ENCODE data around the gene LMCD1. TPM values are rescaled to one million over a fixed set of nuclear protein-coding genes. Genes with fewer than 3 reads are reported as not detected.
A peak's percentile ranks its signal among the peaks of the same experiment; 100 is the strongest.

Gene LMCD1
- total and polyA plus RNA-seq, 2 of the 4 experiments (the other 2 are of a cell fraction): 50.0 to 53.8 TPM

DNA sequence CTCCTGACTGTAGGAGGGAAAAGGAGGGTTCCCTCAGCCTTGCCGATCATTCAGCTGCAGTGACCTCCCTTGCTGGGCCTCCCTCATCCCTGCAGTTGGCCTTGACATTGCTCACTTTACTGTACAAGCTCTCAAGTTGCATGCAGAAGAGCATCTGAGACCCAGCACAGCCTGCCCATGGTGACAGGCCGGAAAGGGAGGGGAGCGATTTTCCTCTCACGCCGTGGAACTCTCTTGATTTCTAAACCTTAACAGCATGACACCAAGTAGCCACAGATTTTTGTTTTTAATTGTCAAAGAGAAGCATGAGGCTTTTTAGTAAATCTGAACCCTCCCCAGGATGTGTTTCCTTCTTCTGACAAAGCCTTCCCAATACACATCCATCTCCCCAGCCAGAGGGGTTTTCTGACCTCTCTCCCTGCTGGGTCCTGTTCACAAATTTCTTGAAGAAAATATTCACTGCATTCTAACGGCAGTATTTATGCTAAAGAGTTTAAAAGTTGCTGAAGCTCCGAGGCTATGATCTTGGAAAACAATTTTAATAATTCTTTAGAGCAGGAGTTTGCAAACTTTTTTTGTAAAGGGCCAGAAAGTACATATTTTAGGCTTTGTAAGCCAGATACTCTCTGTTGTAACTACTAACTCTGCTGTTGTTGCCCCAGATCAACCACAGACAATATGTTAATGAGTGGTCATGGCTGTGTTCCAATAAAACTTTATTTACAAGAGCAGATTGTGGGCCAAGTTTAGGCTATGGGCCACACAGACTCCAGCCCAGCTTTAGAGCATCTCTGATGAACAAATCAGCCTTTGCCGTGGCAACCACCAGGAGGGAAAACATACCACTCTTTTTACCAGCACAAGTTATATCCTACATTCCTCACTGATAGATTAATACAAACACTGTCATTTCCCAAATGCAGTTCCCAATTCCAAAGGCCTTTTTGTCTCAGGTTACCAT, 34.8 kb downstream of the LMCD1 start:
- H3K27ac ChIP-seq (ENCODE audit: insufficient read depth, low read length): peak overlapping the region; percentile 46; the same call in 1 of the 2 replicates
- intact Hi-C loops (cut with micrococcal nuclease) (loop anchor here (5.0 to 10.0 kb wide), 2 partner anchors 34 to 92 kb away; partner anchors contain the start of gene LMCD1), in situ Hi-C loops (cut with MboI; ENCODE audit: low sequenced_read_pairs) (no loop called here), dilution Hi-C loops (cut with HindIII; ENCODE audit: low sequenced_read_pairs, unreplicated experiment) (no loop called here)
- H2BK20ac ChIP-seq (ENCODE audit: low read depth, low read length): peak overlapping the region; percentile 80
- DNase-seq (peak; percentile 88), ATAC-seq (ENCODE audit: low read depth) (peak; percentile 66)
- H3K9me3 ChIP-seq (ENCODE audit: control insufficient read depth, insufficient read depth, low read length): no peaks in the 10 kb centered on the region
- H3K23ac ChIP-seq (ENCODE audit: low read depth, low read length): peak overlapping the region; percentile 66
- H2BK15ac ChIP-seq (ENCODE audit: low read depth, low read length): peak overlapping the region; percentile 13; the same call in 1 of the 3 replicates
- peaks cover 0 to 17% of the 10 kb centered on the region in 2 experiments; a peak in 3 of 4 replicates for H3K79me1 ChIP-seq (ENCODE audit: low read depth in 1 of 2, low read length in 2 of 2)
- peak overlapping the region; percentile 62; the same call in 1 of the 2 replicates for H3K18ac ChIP-seq (ENCODE audit: low read depth, low read length)
- no peaks in the 10 kb centered on the region for H3K27me3 ChIP-seq (ENCODE audit: control insufficient read depth, insufficient read depth, low read length)
- peak overlapping the region; percentile 48 for H2BK5ac ChIP-seq (ENCODE audit: low read depth, low read length, poor library complexity, severe bottlenecking)
- no peak overlapping the region for H3K9ac ChIP-seq (ENCODE audit: low read depth, low read length)
- H4K5ac ChIP-seq (ENCODE audit: low read depth, low read length): peak overlapping the region; percentile 0
- peak overlapping the region; percentile 68 for H2BK120ac ChIP-seq (ENCODE audit: low read depth, low read length)
- H3K4me3 ChIP-seq (ENCODE audit: insufficient read depth, low read depth, low read length): no peak overlapping the region
- H4K20me1 ChIP-seq (ENCODE audit: insufficient read depth, low read length): no peaks in the 10 kb centered on the region
- H4K91ac ChIP-seq (ENCODE audit: insufficient read depth, low read depth, low read length): peak overlapping the region; percentile 61
- H3K4me2 ChIP-seq (ENCODE audit: low read depth, low read length): no peak overlapping the region
- H3K56ac ChIP-seq (ENCODE audit: extremely low read depth, insufficient read depth, low read length): no peak overlapping the region
- H3K9me1 ChIP-seq (ENCODE audit: insufficient read depth, low read length): peaks cover 26% of the 10 kb centered on the region
- peak overlapping the region; percentile 48; the same call in 1 of the 2 replicates for H2AK5ac ChIP-seq (ENCODE audit: low read depth, low read length)
- peak overlapping the region in 1 of 2 experiments; percentile 59; a peak in 2 of 4 replicates for H4K8ac ChIP-seq (ENCODE audit: low read depth in 2 of 2, low read length in 2 of 2)
- no peak overlapping the region for H2AK9ac ChIP-seq (replicated peaks; ENCODE audit: low read depth, low read length, poor library complexity)
- 54% methylated on average over 2 of the region's 8 CpGs; no CpG with 5 or more reads in 1 of the 2 experiments for WGBS, 2 experiments (ENCODE audit: extremely low coverage in 2 of 2, insufficient read length in 1 of 2)
- no peak overlapping the region for H2AFZ ChIP-seq (replicated peaks; ENCODE audit: low read length, poor library complexity)
- H3K4me1 ChIP-seq (ENCODE audit: control insufficient read depth, insufficient read depth, low read length): peaks cover 28% of the 10 kb centered on the region
- H3K36me3 ChIP-seq (ENCODE audit: control insufficient read depth, insufficient read depth, low read length): peaks cover 24% of the 10 kb centered on the region
- ChIA-PET CTCF (interaction anchor here (0.6 to 1.3 kb wide), 2 partner anchors 35 to 44 kb away, joined by 5 to 9 read pairs; partner anchors contain the start of gene LMCD1), POLR2A (ENCODE audit: unreplicated experiment) (no interaction called here)
- BruUV-seq (replicated peaks): no TSS peak
- peak overlapping the region; percentile 71 for H3K14ac ChIP-seq (replicated peaks; ENCODE audit: low read depth, low read length)
- H3K4ac ChIP-seq (ENCODE audit: low read depth, low read length): peak overlapping the region; percentile 78
- TF ChIP-seq POLR2A (IDR thresholded peaks at IDR 0.05; ENCODE audit: low read depth, low read length) (no peak), CHD1 (IDR thresholded peaks at IDR 0.05; ENCODE audit: low read depth, low read length) (no peak), BHLHE40 (IDR thresholded peaks at IDR 0.05; ENCODE audit: low read depth, low read length) (no peak; the same call in 1 of the 2 replicates), RFX5 (IDR thresholded peaks at IDR 0.05; ENCODE audit: low read depth, low read length) (no peak), MAZ (IDR thresholded peaks at IDR 0.05; ENCODE audit: borderline replicate concordance, low read depth, low read length) (0 out of 2 replicates have a peak, but pooled peaks have one; percentile 9), FOS (IDR thresholded peaks at IDR 0.05; ENCODE audit: low read depth, low read length) (no peak), MXI1 (IDR thresholded peaks at IDR 0.05; ENCODE audit: borderline replicate concordance, low read depth, low read length) (no peak), RCOR1 (IDR thresholded peaks at IDR 0.05; ENCODE audit: insufficient replicate concordance, low read length) (peak; percentile 17), SMC3 (IDR thresholded peaks at IDR 0.05; ENCODE audit: low read depth, low read length) (no peak), NFE2L2 (IDR thresholded peaks at IDR 0.05; ENCODE audit: low read depth, low read length) (no peak), RAD21 (IDR thresholded peaks at IDR 0.05; ENCODE audit: low read length) (peak; percentile 17; the same call in 1 of the 2 replicates), CEBPB (IDR thresholded peaks at IDR 0.05; ENCODE audit: low read depth, low read length) (0 out of 2 replicates have a peak, but pooled peaks have one; percentile 13)
- TF ChIP-seq, protein P1, sequence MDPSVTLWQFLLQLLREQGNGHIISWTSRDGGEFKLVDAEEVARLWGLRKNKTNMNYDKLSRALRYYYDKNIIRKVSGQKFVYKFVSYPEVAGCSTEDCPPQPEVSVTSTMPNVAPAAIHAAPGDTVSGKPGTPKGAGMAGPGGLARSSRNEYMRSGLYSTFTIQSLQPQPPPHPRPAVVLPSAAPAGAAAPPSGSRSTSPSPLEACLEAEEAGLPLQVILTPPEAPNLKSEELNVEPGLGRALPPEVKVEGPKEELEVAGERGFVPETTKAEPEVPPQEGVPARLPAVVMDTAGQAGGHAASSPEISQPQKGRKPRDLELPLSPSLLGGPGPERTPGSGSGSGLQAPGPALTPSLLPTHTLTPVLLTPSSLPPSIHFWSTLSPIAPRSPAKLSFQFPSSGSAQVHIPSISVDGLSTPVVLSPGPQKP (IDR thresholded peaks at IDR 0.05; ENCODE audit: borderline replicate concordance, low read depth, low read length): no peak
- TF ChIP-seq, protein P2, sequence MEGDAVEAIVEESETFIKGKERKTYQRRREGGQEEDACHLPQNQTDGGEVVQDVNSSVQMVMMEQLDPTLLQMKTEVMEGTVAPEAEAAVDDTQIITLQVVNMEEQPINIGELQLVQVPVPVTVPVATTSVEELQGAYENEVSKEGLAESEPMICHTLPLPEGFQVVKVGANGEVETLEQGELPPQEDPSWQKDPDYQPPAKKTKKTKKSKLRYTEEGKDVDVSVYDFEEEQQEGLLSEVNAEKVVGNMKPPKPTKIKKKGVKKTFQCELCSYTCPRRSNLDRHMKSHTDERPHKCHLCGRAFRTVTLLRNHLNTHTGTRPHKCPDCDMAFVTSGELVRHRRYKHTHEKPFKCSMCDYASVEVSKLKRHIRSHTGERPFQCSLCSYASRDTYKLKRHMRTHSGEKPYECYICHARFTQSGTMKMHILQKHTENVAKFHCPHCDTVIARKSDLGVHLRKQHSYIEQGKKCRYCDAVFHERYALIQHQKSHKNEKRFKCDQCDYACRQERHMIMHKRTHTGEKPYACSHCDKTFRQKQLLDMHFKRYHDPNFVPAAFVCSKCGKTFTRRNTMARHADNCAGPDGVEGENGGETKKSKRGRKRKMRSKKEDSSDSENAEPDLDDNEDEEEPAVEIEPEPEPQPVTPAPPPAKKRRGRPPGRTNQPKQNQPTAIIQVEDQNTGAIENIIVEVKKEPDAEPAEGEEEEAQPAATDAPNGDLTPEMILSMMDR (conservative IDR thresholded peaks at IDR 0.05; ENCODE audit: low read depth, low read length): 0 out of 2 replicates have a peak, but pooled peaks have one; percentile 5

Data from IMR-90 (cell line).